ENCODE measurements around the gene COPS9.

The COPS9 gene

DNA sequence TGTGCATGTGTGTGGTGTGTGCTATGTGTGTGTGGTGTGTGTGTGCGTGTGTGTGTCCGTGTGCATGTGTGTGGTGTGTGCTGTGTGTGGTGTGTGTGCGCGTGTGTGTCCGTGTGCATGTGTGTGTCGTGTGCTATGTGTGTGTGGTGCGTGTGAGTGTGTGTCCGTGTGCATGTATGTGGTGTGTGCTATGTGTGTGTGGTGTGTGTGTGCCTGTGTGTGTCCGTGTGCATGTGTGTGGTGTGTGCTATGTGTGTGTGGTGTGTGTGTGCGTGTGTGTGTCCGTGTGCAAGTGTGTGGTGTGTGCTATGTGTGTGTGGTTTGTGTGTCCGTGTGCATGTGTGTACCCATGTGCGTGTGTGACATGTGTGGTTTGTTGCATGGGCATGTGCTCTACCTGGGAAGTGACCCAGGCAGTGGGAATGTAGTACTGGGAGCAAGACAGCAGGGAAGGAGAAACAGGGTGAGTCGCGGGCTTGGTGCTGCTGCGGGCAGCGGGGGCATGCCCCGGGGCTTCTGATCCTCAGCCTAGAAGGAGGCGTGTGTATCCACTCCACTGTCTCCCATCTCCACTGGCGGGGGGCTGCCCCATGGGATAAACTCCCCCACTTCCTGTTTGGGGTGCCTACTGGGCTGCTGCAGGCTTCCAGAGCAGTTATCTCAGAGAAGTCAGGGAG lies 11.9 kb upstream of the COPS9 start:
- DNase-seq (ENCODE audit: low read depth in 3 of 3), result no peak

DNA sequence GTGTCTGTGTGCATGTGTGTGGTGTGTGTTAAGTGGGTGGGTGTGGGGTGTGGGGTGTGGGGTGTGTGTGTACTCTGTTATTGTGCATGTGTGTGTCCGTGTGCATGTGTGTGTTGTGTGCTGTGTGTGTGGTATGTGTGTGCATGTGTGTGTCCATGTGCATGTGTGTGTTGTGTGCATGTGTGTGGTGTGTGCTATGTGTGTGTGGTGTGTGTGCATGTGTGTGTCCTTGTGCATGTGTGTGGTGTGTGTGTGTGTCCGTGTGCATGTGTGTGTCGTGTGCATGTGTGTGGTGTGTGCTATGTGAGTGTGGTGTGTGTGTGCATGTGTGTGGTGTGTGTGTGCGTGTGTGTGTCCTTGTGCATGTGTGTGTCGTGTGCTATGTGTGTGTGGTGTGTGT lies 11.3 kb upstream of the COPS9 start:
- no peak for DNase-seq (ENCODE audit: low read depth in 3 of 3)

DNA sequence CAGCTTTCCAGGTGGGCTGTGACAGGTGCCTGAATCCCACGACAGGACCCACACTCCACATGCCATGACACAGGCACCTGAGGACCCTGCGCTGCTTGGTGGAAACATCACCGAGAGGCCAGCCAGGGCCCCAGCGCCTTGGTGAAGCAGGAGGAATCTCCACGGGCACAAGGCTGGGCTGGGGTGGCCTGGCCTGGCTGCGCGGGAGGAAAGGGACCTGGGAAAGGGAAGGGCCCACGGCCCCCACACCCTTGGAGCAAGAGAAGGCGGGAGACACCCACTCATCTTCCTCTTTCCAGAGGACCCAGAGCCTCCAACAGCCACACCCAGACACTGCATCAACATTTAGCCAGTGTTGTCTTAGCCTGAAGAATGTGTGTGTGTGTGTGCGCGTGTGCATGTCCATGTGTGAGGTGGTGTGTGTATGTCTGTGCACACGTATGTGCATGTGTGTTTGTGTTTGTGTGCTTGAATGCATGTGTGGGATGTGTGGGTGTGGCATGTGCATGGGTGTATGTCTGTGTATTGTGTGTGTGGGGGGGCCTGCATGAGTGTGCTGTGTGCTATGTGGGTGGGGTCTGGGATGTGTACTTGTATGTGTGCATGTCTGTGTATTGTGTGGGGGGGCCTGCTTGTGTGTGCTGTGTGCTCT lies 10.6 kb upstream of the COPS9 start:
- DNase-seq (ENCODE audit: low read depth in 3 of 3), result no peak

DNA sequence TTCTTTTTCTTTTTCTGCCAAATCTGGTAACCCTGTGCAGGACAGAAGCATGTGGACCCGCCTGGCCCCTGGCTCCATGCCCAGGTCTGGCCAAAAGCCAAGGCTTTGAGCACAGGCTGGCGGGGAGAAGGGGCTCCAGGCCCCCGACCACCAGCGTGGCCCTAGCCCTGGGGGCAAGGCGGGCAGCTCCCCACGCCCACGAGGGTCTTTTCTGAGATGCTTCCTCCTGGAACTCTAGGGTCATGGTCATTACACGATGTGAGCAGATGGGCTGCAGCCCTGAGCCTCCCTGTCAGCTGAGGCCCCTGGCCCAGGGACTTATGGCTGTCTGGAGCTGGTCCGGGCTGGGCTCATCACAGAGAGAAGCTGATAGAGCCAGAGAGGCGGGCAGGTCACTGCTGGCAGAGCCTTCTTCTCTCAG lies 10.0 kb upstream of the COPS9 start:
- DNase-seq (ENCODE audit: low read depth in 3 of 3), result no peak

DNA sequence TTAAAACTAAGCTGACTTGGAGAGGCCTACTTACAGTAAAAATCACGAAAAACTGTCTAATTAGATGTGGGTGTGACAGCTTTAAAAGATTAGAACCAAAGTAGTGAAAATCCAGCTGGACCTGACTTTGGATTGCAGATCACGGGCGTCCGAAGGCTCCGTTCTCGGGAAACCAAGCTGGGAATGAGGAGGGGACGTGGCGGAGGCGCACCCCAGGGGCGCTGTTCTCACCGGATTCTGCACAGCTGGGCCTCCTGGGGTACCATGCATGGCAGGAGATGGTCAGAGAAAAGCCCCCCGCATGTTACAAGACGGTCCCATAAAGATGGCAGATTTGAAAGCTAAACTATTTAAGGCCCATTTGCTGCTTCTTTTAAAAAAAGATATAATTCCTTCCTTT lies 9.4 kb upstream of the COPS9 start:
- DNase-seq (ENCODE audit: low read depth in 3 of 3), result no peak

DNA sequence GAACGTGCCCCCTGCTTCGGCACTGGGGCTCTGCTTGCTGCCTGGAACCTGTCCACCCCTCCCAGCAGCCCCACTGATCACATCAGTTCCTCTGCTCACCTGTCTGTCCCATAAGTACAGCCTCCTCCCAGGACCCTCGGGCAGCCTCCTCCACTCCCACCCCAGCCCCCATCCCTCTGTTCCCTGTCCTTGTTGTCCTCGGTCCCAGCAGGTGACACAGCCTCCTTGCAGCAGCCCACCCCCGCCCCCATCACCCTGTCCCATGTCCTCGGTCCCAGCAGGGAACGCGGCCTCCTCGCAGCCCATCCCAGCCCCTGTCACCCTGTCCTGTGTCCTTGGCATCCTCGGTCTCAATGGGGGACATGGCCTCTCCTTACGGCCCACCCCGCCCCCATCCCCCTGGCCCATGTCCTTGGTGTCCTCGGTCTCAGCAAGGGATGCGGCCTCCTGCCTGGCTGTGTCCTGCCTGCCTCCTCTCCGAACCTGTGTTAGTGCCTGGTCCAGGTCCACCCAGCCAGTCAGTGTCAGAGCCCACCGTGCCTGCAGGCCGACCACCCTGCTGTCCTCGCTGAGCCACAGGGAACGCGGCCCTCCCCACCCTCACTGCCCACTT lies 8.7 kb upstream of the COPS9 start:
- DNase-seq (ENCODE audit: low read depth in 3 of 3), result no peak

DNA sequence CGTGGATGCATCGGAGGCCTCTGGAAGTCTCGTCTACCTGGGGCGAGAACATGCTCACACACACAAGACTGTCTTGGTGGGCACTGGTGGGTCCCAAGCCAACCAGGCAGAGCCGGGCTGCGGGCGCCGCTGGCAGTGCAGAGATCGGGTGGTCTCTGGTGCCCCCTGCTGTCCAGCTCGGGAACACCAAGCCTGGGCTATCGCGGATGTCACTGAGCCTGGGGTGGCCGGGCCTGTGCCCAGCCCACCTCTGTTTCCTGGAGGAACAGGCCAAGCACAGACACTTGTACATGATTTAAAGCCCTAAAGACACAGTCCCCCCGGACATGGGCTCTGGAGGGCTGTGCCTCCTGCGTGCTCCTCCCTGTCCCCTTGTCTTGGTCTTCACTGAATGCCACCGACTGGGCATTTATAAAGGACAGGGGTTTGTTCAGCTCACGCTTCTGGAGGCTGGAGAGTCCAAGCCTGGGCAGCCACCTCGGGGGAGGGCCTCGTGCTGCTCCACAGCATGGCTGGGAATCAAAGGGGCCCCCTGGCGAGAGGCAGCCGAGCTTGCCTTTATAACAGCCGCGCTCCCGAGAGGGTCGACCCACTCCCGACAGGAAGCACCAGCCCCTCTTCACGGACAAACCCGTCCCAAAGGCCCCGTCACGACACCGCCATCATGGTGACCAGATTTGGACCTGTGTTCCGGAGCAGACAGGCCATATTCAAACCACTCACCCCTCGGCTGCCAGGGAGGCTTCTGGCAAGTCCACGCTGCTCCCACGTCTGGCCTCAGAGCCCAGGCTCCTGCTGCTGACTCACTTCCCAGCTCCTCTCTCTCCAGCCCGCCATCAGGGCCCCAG lies 7.9 kb upstream of the COPS9 start:
- peak; percentile 51 to 77 (median 64) for DNase-seq (ENCODE audit: low read depth in 3 of 3)

DNA sequence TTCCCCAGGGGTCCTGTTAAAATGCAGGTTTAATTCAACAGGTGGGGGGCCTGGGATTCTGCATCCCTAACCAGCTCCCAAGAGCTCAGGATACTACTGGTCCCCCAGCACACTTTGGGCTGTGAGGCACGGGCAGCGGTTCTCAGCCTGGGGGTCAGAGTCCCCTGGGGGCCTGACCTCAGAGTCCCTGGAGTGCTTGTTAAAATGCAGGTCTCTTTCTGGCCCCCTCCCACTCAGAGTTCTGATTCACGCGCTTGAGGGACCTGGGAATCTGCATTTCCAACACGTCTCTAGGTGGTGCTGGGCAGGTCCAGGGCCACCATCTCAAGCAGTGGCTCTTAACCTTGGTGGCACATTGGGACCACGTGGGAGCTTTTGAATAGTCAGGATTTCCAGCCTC lies 7.2 kb upstream of the COPS9 start:
- no peak for DNase-seq (ENCODE audit: low read depth in 3 of 3)

DNA sequence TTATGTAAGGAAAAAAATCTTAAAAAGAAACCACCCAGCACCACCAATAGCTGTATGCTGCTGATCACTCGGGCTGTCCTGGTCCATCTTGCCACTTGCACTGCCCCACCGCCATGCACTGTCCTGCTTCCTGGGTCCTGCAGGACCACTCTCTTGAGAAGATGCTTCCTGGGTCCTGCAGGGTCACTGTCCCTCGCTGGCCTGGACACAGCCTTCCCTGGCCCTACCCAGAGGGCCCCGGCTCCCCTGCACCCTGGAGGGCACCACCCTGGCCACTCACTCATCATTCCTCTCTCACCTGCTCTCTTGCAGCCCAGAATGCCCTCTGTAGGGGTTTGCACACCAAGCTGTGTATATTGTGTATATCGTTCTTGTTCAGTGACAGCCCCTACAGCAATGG lies 6.8 kb upstream of the COPS9 start:
- DNase-seq (ENCODE audit: low read depth in 3 of 3), result no peak

DNA sequence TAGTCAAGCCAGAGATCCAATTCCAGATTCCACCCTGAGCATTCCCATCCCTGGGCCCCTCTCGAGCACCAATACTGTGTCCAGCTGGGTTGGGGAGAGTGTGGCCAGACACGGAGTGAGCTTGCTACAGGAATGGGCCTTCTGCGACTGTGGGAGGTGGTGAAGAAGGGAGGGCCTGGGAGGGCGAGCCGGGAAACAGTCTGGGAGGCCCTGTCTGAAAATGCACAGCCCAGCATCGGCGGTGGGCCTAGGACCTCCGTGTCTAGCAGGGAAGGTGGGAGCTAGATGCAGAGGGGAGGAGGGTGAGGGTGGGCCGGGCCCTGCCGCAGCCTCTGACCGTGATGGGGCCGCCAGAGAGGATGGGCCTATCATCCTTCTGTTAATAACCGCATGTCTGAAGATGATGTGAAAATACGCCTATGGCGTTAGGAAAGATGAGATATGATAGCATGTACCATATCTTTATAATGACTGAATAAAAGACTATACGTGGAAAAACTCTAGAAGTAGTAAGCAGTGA lies 6.2 kb upstream of the COPS9 start:
- DNase-seq (ENCODE audit: low read depth in 3 of 3), result no peak

DNA sequence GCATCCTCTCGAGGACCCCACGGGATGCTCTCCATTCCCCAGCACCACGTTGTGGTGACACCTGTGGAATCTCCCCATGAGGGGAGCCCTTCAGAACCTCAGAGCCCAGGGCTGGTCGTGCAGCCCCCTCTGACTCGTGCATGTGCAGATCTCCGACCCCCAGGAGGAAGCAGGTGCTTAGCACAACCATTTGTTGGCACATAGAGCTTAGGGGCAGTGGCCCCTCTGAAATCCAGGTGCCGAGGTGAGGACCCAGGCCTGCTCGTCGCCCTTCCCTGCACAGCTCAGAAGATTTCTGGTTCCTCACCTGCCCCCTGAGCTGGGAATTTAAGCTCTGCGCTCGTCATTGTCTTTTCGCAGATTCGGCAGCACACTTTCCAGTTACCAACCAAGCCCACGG lies 5.6 kb upstream of the COPS9 start:
- no peak for DNase-seq (ENCODE audit: low read depth in 3 of 3)

DNA sequence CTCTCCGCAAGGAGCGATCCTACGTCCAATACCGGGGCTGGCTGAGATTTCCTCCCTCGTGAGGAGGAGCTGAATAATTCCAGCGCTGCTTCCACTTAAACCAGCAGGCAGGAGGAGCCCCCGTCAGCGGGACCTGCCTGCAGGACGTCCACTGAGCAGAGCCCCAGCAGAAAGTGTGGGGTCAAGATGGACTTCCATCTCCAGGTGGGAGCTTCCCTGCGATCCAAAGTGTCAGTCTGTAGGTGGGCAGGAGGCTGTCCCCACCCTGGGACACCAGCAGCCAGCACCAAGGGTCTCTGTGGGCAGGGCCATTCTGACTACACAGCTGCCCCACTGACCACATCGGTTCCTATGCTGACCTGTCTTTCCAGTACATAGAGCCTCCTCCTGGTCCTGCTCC lies 4.8 kb upstream of the COPS9 start:
- no peak for DNase-seq (ENCODE audit: low read depth in 3 of 3)

DNA sequence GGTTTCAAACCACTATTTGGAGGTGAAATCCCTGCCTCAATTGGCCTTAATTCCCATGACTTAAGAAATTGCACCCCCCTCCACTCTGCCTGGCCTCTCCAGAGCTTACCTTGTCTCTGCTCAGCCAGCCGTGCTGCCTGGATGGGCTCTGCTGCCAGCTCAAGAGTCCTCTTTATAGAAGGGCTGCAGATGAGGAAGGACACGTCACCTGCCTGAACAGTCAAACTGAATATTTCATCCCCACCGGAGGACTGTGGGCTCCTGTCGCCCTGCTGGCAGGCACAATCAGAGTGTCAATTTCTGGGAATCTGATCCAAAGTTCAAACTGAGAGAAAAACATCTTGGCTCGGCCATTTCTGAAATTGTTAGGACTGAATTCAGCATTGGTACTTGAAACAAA lies 4.4 kb upstream of the COPS9 start, which contains the start of gene OTOS:
Gene OTOS, minus strand, starts transcription at position 148 of the 400 bp plus-strand sequence. CDS start 332 bp downstream, outside the sequence.
- no peak for DNase-seq (ENCODE audit: low read depth in 3 of 3)

DNA sequence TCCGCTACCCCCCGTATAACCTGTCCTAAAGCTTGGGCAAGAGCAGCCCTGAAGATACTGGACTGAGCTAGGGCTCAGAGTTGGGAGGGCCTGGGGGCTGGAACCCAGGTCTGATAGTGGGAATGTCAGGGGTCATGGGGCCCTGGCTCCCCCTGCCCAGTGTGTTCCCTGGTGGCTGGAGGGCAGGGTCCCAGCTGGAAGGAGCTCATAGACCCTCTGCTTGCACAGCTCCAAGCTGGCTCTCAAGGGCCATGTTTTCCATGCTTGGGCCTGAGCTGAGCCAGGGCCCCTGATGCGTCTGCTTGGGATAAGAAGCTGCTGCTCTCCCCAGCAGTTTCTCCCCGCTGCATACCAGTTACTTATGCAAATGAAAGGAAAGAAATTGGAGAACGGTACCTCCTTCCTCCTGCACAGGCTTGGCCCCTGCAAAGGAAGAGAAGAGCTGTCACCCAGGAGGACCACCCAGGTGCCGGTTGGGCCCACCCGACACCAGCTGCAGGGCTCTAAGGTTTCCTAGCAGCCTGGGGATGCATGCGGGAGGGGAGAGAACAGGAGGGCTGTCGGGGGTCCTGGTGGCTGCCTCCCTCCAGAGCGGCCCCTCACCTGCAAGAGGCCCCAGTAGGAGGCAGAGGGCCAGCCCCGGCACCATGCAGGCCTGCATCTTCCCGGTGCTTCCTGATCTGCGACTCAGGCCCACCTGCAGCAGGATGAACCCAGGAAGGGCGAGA lies 3.7 kb upstream of the COPS9 start:
- no peak for DNase-seq (ENCODE audit: low read depth in 3 of 3)

DNA sequence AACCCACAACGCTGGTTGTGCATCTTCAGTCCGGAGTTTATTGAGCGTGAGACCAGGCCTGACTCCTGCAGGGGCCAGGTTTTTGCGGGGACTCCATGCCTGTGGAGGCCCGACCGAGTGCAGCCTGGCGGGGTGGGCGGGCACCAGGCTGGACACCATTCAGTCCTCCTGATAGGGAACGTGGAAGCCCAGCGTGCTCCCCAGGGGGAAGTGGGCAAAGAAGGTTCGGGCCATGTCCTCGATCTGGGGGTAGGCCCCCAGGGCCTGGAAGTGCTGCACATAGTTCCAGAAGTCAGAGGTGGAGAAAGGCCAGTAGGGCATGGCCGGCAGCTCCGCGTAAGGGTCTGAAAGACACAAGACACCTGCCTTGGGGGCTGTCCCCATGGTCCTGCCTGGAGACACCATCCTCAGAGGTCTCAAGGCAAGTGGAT lies 2.9 kb upstream of the COPS9 start:
- no peak for DNase-seq (ENCODE audit: low read depth in 3 of 3)

DNA sequence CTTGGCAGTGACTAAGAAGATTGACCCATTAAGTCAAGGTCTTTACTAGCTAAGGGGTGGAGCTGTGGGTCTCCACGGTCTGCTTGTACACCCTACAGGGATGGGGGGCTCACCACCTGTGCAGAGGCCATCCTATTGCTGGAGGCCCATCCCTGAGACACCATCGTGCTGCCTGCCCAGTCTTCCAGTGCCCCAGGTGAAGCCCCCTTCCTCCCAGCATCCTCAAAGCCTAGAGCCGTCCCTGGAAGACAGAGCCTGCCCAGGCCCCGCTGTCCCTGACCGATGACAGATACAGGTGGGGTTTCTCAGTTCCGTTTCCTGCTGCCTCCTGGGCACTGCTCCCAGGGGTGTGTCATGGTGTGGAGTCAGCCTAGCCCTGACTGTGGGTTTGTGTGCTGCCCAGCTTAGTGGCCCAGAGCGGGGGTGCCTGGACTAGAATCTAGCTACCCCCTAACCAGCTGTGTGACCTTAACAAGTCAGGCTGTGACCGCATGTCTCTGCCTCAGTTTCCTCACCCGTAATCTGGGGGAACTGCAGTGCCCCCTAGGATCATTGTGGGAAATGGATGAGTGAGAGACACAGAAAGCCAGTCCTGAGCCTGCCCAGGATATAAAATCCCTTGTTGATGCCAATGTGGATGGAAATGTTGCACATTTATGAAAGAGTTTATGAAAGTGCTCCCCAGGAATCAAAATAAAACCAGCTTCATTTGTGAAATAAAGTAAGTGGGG lies 2.3 kb upstream of the COPS9 start:
- DNase-seq (ENCODE audit: low read depth in 3 of 3), result no peak

DNA sequence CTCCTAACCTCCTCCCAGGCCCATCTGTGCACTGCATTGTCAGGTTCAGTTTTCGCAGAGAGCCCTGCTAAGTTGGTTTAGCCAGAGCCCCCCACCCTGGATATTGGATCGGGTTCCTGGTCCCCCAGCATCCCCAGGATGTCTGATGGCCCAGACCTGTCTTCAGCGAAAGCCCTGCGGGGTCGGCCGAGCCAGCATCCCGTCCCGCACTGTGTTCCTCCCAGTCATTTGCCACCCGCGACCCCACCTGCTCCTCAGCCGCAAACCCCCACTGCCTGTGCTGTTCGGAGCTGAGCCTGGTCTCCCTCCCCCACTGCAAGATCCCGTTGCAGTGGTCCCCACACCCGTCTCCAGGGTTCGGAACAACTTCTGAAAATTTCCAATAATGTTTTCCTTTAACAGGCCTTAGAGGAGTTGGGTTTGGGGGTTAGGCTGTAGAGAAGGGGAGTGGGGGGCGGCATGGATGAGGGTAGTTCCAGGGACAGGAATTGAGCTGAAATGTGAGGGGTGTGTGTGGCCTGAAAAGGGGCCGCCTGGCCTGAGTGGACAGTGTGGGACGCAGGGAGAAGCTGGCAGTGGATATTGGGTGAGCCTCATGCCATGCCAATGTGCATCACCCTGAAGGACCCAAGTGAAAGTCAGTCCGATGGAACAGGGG lies 1.6 kb upstream of the COPS9 start:
- no peak for DNase-seq (ENCODE audit: low read depth in 3 of 3)

DNA sequence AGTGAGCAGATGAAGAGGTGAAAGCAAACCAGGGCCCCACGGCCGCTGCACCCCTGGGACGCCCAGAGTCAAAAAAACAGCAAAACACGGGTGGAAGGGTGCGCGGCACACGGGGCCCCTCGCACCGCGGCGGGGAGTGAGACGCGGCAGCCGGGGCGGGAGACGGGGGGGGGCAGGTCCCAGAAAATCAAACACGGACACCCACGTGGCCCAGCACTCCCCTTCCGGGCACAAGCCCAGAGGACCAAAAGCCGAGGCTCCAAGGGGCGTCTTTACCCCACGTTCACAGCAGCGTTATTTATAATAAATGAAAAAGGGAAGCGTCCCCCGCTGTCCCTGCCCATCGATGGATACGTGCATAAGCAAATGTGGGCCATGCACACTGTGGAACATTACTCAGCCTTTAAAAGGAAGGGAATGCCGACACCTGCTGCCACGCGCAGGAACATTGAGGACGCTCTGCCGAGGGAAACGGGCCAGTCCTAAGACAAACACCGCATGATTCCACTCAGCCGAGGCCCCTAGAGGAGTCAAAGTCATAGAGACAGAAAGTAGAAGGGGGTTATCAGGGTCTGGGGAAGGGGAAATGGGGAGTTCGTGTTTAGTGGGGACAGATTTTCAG lies 677 bp upstream of the COPS9 start:
- no peak for DNase-seq (ENCODE audit: low read depth in 3 of 3)

DNA sequence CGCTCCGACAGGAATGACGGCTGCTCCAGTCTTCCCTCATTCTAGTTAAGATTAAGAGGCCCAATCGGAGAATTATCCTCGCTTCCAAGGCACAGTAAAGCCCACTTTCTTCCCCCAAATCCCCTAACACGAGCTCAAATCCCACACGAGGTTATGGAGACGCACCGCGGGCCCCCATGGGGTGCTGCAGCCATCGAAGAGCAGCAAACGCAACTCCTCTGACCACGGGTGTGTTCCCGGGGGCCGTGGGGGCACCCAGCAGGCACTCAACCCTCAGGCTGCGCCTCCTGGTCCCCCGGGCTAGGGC lies 446 bp downstream of the COPS9 start:
- DNase-seq (ENCODE audit: low read depth in 3 of 3), result no peak

DNA sequence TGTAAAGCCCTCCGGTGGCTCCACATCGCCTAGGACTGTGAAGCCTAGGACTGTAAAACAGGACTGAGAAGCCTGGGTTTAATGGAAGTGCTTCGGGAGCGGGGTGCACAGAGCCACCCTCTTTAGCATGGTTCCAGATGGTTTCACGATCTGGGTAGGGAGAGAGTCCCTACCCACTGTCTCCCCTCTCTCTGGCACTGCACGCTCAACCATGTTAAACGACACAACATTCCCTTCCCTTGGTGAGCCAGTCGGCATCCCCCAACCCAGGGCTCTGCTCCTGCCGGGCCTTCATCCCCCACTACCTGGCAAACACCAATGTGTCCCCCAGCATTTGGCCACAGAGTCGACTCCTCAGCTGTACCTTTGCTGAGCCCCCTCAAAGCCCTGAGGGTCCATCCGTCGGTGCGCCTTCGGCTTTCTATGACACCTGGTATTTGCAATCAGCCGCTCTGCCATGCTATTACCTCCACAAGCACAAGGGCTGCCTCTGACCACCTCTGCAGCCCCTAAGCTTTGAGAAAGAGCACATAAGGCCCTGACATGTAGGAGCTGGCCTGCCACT lies 1.1 kb downstream of the COPS9 start:
- no peak for DNase-seq (ENCODE audit: low read depth in 3 of 3)

Data from stimulated activated CD4-positive, alpha-beta T cell treated with anti-CD3 and anti-CD28 coated beads, TNF-alpha, amount 100 ng/mL, for 48 hours (primary cell).